Suprapubic skin (tissue), 3 donors: ENCODE data around the gene AFG1L.

Experiments
- CTCF ChIP-seq, 2 donors: fragments of 200-600 bp in 1 of 2; fragments of 450-650 bp in 1 of 2; sonication (generic) in 1 of 2; IDR thresholded peaks; one replicate each; pipeline ENCODE4 v1.5.1; 2016 to 2019; ENCODE audit warnings: antibody characterized with exemption in 2 of 2, mild to moderate bottlenecking in 1 of 2, moderate library complexity in 1 of 2
- EP300 ChIP-seq: sonication (generic); formaldehyde crosslinking; IDR thresholded peaks from one replicate; pipeline ENCODE4 v1.6.1; 2017; ENCODE audit warnings: antibody characterized with exemption
- POLR2A ChIP-seq, 2 donors: fragments of 450-650 bp; IDR thresholded peaks; one replicate each; pipeline ENCODE4 v1.6.1; 2017; ENCODE audit warnings: antibody characterized with exemption in 2 of 2, mild to moderate bottlenecking in 2 of 2, moderate library complexity in 2 of 2

DNA sequence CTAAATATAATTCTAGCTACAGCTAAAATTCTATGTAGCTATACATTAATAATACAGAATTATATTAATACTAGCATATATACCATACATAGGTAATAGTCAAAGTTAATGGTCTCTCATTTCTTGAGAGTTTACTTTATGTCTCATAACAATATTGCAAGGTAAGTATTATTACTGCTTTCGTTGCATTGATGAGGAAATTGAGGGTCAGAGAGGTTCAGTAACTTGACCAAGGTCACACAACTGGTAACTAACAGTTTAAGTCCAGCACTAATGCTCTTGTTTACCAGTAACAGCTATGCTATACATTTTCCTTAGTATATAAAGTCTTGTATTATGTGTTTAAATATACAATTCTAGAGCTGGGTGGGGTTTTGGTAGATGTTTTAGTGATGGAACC is 67.6 kb downstream of the AFG1L start:
- TF ChIP-seq CTCF (IDR thresholded peaks at IDR 0.05) = no peak
- no peak for TF ChIP-seq EP300
- no peak for TF ChIP-seq POLR2A (IDR thresholded peaks at IDR 0.05)
